ENCODE measurements around the gene MED13L. TPM values are rescaled to one million over a fixed set of nuclear protein-coding genes. Genes with fewer than 3 reads are reported as not detected.

MED13L gene
- total RNA-seq, 2 donors from 2014 or later, result 55.0 to 64.1 TPM

GRCh38 chr12:116196752-116197718 is 80.5 kb downstream of the MED13L start:
- Histone ChIP-seq H3K27me3 (no peaks in the 10 kb centered on the region), H3K9me3 (no peaks in the 10 kb centered on the region), H3K36me3 (no peaks in the 10 kb centered on the region), H3K27ac (no peak overlapping the region), H3K4me3 (no peak overlapping the region), H3K4me1 (peaks cover 0 to 48% of the 10 kb centered on the region in 2 donors)
- no peak for TF ChIP-seq CTCF (IDR thresholded peaks at IDR 0.05)
- no peak for DNase-seq (ENCODE audit: low spot score)

- H3K4me3 ChIP-seq, result no peak overlapping the region
- H3K4me1 ChIP-seq, result peaks cover 0 to 48% of the 10 kb centered on the region in 2 donors
These were observed 81.3 kb downstream of the MED13L start for GRCh38 chr12:116196226-116196625.

GRCh38 chr12:116194935-116195431 is 82.5 kb downstream of the MED13L start:
- Histone ChIP-seq H3K27ac (no peak overlapping the region), H3K4me3 (no peak overlapping the region), H3K27me3 (no peaks in the 10 kb centered on the region), H3K4me1 (peaks cover 0 to 48% of the 10 kb centered on the region in 2 donors), H3K36me3 (no peaks in the 10 kb centered on the region), H3K9me3 (no peaks in the 10 kb centered on the region)
- no peak for TF ChIP-seq CTCF (IDR thresholded peaks at IDR 0.05)
- no peak for DNase-seq (ENCODE audit: low spot score)

More at GRCh38 chr12:116196226-116196625, 81.3 kb downstream of the MED13L start:
- no peak for TF ChIP-seq CTCF (IDR thresholded peaks at IDR 0.05)
- Histone ChIP-seq H3K27me3 (no peaks in the 10 kb centered on the region), H3K27ac (no peak overlapping the region), H3K36me3 (no peaks in the 10 kb centered on the region), H3K9me3 (no peaks in the 10 kb centered on the region)
- no peak for DNase-seq (ENCODE audit: low spot score)

- H3K4me3 ChIP-seq, result no peak overlapping the region
- H3K9me3 ChIP-seq, result no peaks in the 10 kb centered on the region
- no peak for TF ChIP-seq CTCF (IDR thresholded peaks at IDR 0.05)
- no peak for DNase-seq (ENCODE audit: low spot score)
- H3K27me3 ChIP-seq, result no peaks in the 10 kb centered on the region
- peaks cover 0 to 33% of the 10 kb centered on the region in 2 donors for H3K4me1 ChIP-seq
- H3K36me3 ChIP-seq, result no peaks in the 10 kb centered on the region
- no peak overlapping the region for H3K27ac ChIP-seq
These were observed 87.8 kb downstream of the MED13L start for GRCh38 chr12:116189692-116190091.

- peaks cover 0 to 42% of the 10 kb centered on the region in 2 donors for H3K4me1 ChIP-seq
- no peak for TF ChIP-seq CTCF (IDR thresholded peaks at IDR 0.05)
These were observed 88.9 kb downstream of the MED13L start for GRCh38 chr12:116188581-116188980.

More at GRCh38 chr12:116188581-116188980, 88.9 kb downstream of the MED13L start:
- no peaks in the 10 kb centered on the region for H3K36me3 ChIP-seq
- H3K4me3 ChIP-seq, result no peak overlapping the region
- no peak for DNase-seq (ENCODE audit: low spot score)
- H3K27ac ChIP-seq, result no peak overlapping the region
- H3K27me3 ChIP-seq, result no peaks in the 10 kb centered on the region
- no peaks in the 10 kb centered on the region for H3K9me3 ChIP-seq

Data from right atrium auricular region (tissue), 2 donors.